ENCODE data around the gene DYNLT1. TPM values are rescaled to one million over a fixed set of nuclear protein-coding genes. Genes with fewer than 3 reads are reported as not detected.

Gene DYNLT1
- total and polyA plus RNA-seq, 9 of the 15 experiments (the other 6 are each of a cell fraction or from before 2014, with no cell fraction given), result 42.2 to 583 (median 127) TPM

DNA sequence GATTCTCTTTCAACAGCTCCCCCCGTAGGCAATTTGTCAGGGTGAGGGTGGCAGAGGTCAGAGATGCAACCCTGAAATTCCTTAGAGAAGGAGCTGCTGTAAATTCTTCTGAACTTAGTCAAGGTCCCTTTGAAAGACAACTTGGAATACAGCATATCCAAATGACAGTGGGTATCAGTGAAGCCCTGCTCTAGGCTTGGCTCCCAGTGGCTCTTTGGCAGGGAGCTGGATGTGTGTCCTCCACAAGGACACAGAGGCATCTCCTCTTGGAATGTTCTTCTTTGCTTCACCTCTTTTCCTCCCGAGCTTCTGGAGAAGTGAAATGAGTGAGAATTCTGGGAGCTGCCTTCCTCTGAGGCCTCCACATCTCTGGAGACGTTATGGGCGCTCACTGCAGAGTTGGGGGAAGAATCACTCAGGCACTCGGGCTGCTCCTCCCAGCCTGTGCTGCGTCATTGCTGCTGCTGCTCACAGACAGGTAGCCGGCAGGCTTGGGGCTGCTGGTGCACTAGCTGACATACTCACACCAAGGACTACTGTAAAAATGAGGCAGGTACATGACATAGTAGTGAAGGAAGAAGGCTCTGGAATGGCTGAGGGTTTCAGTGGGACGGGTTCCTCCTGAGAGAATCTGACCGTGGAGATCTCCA lies 34.1 kb downstream of the DYNLT1 start (continued):
- TF ChIP-seq, protein P1, sequence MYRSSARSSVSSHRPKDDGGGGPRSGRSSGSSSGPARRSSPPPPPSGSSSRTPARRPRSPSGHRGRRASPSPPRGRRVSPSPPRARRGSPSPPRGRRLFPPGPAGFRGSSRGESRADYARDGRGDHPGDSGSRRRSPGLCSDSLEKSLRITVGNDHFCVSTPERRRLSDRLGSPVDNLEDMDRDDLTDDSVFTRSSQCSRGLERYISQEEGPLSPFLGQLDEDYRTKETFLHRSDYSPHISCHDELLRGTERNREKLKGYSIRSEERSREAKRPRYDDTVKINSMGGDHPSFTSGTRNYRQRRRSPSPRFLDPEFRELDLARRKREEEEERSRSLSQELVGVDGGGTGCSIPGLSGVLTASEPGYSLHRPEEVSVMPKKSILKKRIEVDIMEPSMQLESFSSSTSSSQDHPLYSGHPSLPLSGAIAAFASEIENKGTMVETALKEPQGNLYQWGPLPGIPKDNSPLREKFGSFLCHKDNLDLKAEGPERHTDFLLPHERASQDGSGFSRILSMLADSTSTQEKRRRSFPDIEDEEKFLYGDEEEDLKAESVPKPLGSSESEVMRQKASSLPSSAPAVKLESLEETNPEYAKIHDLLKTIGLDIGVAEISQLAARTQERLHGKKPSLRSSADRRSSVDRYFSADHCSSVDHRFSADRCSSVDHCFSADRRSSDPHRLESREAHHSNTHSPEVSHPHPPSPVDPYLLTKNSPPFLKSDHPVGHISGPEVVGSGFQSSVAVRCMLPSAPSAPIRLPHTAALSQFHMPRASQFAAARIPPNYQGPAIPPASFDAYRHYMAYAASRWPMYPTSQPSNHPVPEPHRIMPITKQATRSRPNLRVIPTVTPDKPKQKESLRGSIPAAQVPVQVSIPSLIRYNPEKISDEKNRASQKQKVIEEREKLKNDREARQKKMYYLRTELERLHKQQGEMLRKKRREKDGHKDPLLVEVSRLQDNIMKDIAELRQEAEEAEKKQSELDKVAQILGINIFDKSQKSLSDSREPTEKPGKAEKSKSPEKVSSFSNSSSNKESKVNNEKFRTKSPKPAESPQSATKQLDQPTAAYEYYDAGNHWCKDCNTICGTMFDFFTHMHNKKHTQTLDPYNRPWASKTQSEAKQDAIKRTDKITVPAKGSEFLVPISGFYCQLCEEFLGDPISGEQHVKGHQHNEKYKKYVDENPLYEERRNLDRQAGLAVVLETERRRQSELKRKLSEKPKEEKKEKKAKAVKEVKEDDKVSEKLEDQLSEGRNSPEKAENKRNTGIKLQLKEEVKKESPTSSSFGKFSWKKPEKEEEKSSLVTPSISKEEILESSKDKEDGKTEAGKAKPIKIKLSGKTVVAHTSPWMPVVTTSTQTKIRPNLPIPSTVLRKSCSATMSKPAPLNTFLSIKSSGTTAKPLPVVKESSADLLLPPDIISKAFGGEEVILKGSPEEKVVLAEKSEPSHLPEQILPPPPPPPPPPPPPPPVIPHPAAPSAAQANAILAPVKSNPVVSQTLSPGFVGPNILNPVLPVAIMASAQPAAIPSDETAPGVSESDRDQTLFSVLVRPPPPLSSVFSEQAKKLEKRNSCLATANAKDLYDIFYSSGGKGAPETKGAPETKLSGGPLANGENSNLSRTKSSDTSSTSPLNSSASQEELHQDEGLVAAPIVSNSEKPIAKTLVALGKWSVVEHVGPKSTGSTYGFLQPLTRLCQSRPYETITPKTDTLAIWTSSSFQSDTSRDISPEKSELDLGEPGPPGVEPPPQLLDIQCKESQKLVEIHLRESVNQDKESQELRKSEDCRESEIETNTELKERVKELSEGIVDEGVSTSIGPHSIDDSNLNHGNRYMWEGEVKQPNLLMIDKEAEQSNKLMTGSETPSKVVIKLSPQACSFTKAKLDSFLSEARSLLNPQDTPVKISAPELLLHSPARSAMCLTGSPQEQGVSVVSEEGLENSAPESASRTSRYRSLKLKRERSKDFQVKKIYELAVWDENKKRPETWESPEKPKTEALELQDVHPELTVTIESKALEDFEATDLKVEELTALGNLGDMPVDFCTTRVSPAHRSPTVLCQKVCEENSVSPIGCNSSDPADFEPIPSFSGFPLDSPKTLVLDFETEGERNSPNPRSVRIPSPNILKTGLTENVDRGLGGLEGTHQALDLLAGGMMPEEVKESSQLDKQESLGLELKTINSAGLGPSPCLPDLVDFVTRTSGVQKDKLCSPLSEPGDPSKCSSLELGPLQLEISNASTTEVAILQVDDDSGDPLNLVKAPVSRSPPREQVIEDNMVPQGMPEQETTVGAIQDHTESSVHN (IDR thresholded peaks at IDR 0.05; ENCODE audit: borderline replicate concordance in 1 of 2, low read depth in 1 of 2), result no peak
- TF ChIP-seq, protein P2, sequence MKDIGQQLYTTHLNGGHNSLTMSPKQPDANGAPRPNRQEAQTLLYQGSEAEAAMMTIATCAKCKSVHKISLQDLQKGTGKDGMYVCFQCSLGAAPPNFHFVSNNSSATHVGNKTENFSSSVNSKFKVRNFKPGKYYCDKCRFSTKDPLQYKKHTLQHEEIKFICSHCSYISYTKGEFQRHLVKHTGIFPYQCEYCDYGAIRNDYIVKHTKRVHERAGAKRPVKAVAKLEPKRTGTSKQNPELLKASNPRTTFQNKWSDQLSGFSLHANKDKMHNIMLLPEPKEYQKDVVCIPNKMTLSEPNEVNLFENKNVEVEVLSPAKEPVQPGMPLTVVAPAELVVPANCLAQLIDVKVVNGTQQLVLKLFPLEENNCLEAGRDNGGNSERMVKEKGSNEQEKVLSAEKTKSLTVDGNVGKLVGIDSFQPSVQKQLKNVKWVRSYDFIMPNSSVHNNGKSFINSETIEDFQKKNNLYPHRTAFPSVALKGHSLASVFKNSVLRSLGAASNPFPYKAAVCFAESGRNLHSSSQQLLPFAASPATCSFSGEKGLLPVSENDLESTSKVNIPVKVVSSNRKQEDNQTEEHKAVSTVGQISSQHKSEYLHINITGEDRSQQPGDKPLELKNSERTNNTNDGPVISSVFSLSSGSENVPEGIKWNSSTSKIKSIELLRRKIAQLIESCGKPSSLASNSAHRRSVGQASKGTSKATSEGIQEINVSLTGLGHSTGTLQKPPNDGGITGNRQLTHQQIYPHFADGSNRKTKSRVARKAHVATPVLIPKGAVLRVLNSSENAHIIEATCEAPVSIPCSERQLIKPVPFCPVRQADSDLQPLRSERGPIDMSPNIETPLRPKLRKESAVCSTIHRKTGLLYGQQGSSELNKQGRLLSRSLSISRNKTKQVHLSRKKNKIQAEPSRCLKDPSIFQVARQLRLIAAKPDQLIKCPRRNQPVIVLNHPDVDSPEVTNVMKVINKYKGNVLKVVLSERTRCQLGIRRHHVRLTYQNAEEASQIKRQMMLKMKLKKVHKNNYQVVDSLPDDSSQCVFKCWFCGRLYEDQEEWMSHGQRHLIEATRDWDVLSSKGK (CRISPR knock-in tag; IDR thresholded peaks at IDR 0.05), result no peak
- no peak for TF ChIP-seq HDAC3 (IDR thresholded peaks at IDR 0.05; ENCODE audit: borderline replicate concordance, partially characterized antibody)
- no peak for TF ChIP-seq ADNP (tag; IDR thresholded peaks at IDR 0.05)
- no peak for TF ChIP-seq PHB (CRISPR knock-in tag; IDR thresholded peaks at IDR 0.05)
- no peak for TF ChIP-seq ZNF263 (CRISPR knock-in tag; IDR thresholded peaks at IDR 0.05; ENCODE audit: borderline replicate concordance)
- no peak for TF ChIP-seq RBM39 (optimal IDR thresholded peaks at IDR 0.05; ENCODE audit: low read depth, low read length)
- no peak for TF ChIP-seq ZC3H11A (IDR thresholded peaks at IDR 0.05; ENCODE audit: low read depth, low read length)
